ENCODE measurements around the gene NWD2.
"Not testable (repeated sequence)": the region's sequence is repeated elsewhere in the genome, so short reads cannot be mapped to it uniquely, and the experiment has no call there.

NWD2 gene

DNA sequence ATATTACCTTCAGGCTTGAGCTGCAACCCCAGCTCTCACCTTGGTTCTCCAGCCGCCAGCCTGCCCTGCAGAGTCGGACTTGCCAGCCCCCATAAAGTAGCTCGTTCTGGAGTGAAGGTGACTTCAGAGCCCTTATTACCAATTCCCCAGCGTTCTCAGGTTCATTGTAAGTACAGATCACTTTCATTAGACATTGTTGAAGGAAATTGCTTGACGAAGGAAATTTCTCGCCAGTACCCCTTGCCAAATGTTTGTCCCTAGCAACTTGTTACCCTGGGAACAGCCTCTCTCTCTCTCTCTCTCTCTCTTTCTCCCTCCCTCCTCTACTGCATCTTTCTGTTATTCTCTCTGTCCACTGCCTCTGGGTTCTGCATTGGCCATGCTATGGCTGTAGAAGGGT lies 153.0 kb downstream of the NWD2 start:
- no peaks in the 10 kb centered on the region for H3K36me3 Mint-ChIP-seq (ENCODE audit: low read depth)
- H3K27ac Mint-ChIP-seq = no peak overlapping the region
- H3K27me3 Mint-ChIP-seq = peaks cover 20% of the 10 kb centered on the region
- DNase-seq = no peak
- H3K9me3 Mint-ChIP-seq = no peaks in the 10 kb centered on the region
- no peak overlapping the region for H3K4me3 Mint-ChIP-seq
- peaks cover 17% of the 10 kb centered on the region for H3K4me1 Mint-ChIP-seq (ENCODE audit: low read depth)

DNA sequence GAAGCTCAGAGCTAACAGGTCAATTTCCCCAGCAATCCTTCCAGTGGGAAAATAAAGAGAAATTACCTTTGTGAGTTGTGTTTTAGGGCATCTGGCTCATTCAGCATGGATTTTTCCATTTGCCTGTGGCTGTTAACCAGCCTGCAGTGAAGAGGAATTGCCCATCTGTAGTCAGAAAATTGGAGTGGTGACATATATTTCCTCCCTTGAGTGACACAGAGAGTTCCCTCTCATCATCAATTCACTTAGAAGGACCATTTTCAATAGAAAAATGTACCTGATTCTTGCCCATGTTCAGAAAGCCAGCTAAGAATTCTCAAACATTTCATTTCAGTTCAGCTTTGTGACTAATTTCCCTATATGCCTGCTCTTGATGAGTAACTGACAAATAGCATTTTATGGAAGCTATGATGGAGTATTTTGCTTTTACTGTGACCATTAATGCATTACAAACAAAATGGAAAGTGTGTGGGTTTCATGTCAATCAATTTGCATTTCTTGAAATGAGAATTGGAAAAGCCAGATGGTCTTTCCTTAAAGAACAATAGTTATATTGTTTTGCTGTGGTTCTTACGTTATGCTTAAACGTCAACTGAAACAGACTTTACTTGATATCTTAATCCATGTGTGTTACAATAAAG lies 155.8 kb downstream of the NWD2 start:
- Mint-ChIP-seq H3K36me3 (ENCODE audit: low read depth) (no peaks in the 10 kb centered on the region), H3K4me3 (no peak overlapping the region)

DNA sequence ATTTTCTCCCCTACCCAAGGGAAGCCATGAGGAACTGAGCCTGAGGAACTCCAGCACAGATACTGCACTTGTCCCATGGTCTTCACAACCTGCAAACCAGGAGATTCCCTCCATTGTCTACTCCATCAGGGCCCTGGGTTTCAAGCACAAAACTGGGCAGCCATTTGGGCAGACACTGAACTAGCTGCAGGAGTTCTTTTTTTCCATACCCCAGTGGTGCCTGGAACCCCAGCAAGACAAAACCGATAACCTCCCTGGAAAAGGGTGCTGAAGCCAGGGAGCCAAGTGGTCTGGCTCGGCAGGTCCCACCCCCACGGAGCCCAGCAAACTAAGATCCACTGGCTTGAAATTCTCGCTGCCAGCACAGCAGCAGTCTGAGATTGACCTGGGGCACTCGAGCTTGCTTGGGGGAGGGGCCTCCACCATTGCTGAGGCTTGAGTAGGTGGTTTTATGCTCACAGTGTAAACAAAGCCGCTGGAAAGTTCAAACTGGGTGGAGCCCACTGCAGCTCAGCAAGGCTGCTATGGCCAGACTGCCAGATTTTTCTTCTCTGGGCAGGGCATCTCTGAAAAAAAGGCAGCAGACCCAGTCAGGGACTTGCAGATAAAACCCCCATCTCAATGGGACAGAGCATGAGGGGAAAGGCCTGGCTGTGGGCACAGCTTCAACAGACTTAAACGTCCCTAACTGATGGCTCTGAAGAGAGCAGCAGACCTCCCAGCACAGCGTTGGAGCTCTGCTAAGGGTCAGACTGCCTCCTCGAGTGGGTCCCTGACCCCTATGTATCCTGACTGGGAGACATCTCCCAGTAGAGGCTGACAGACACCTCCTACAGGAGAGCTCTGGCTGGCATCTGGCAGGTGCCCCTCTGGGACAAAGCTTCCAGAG lies 163.6 kb downstream of the NWD2 start:
- not testable (repeated sequence) for H3K4me1 Mint-ChIP-seq (ENCODE audit: low read depth); H3K9me3 Mint-ChIP-seq; H3K36me3 Mint-ChIP-seq (ENCODE audit: low read depth); H3K4me3 Mint-ChIP-seq; H3K27ac Mint-ChIP-seq; DNase-seq
- peaks cover 52% of the 10 kb centered on the region for H3K27me3 Mint-ChIP-seq

More for the DNA sequence above, 155.8 kb downstream of the NWD2 start:
- Mint-ChIP-seq H3K27me3 (peaks cover 29% of the 10 kb centered on the region), H3K9me3 (no peaks in the 10 kb centered on the region), H3K4me1 (ENCODE audit: low read depth) (peaks cover 17% of the 10 kb centered on the region), H3K27ac (peak overlapping the region; percentile 73)
- no peak for DNase-seq

DNA sequence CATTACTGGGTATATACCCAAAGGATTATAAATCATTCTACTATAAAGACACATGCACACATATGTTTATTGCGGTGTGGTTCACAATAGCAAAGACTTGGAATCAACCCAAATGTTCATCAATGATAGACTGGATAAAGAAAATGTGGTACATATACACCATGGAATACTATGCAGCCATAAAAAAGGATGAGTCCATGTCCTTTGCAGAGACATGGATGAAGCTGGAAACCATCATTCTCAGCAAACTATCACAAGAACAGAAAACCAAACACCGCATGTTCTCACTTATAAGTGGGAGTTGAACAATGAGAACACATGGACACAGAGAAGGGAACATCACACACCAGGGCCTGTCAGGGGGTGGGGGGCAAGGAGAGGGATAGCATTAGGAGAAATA lies 169.1 kb downstream of the NWD2 start:
- not testable (repeated sequence) for H3K36me3 Mint-ChIP-seq (ENCODE audit: low read depth); H3K4me3 Mint-ChIP-seq; H3K4me1 Mint-ChIP-seq (ENCODE audit: low read depth); H3K27ac Mint-ChIP-seq; DNase-seq; H3K9me3 Mint-ChIP-seq
- H3K27me3 Mint-ChIP-seq = peaks cover 31% of the 10 kb centered on the region

DNA sequence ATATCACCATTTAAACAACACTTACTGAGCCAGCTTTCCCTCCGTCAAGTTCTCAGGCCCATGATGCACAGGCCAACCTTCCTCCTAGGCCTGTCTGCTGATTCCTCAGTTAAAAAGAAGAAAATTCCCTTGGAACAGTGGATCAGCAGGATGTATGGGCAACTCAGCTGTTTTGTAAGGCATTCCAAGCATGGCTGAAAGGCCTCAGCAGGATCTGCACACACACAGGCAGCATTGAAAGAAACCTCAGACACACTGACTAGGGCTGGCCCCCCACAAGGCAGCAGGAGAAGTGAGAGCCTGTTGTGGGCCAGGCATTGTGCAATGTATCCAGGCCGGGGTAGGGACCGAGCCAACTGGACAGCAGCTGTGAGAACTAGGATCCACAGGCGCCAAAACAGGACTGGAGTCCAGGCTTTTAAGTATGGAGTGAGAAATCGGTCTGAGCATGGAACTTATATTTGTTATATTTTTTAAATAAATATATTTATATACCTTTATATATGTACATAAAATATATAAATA lies 171.4 kb downstream of the NWD2 start:
- H3K36me3 Mint-ChIP-seq (ENCODE audit: low read depth) = no peaks in the 10 kb centered on the region
- no peak overlapping the region for H3K4me3 Mint-ChIP-seq
- no peaks in the 10 kb centered on the region for H3K4me1 Mint-ChIP-seq (ENCODE audit: low read depth)
- no peak overlapping the region for H3K27ac Mint-ChIP-seq
- H3K9me3 Mint-ChIP-seq = peaks cover 5% of the 10 kb centered on the region
- peaks cover 13% of the 10 kb centered on the region for H3K27me3 Mint-ChIP-seq
- no peak for DNase-seq

DNA sequence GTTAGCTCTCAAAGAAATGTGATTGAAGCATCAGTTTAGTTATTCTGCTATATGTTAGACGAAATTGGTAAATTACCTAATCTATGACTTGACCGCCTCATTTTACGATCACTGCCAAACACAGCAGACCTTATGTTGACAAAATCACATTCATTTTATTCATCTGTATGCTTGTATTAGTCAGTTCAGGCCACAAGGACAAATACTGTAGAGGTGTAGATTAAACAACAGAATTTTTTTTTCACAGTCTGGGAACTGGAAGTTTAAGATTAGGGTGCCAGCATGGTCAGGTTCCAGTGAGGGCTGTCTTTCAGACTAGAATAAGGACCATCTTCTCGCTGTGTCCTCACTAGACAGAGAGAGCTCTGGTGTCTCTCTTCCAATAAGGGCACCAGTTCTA lies 177.1 kb downstream of the NWD2 start:
- Mint-ChIP-seq H3K9me3 (no peaks in the 10 kb centered on the region), H3K4me3 (no peak overlapping the region)

DNA sequence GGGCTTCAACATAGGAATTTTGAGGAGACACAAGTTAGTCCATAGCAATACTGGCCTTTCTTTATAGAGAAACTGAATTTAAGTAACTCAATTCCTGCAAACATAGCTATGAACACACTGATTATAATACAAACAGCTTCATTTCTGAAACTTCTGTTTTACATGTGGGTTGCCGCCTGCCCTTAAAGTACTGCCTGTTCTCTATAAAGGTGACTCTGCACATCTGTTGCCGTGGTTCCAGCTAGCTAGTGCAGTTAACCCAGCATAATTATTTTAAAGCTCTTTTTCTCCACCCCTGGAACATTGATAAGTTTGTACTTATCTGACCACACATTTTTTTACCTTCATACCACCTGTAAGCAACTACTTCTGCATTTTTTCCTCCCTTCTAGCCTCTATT lies 177.6 kb downstream of the NWD2 start:
- no peaks in the 10 kb centered on the region for H3K36me3 Mint-ChIP-seq (ENCODE audit: low read depth)
- H3K27me3 Mint-ChIP-seq = peaks cover 23% of the 10 kb centered on the region
- DNase-seq = no peak
- H3K4me1 Mint-ChIP-seq (ENCODE audit: low read depth) = no peaks in the 10 kb centered on the region
- H3K27ac Mint-ChIP-seq = no peak overlapping the region
- H3K9me3 Mint-ChIP-seq = no peaks in the 10 kb centered on the region
- H3K4me3 Mint-ChIP-seq = no peak overlapping the region

More for the DNA sequence above, 177.1 kb downstream of the NWD2 start:
- H3K27ac Mint-ChIP-seq = no peak overlapping the region
- no peaks in the 10 kb centered on the region for H3K4me1 Mint-ChIP-seq (ENCODE audit: low read depth)
- no peak for DNase-seq
- H3K27me3 Mint-ChIP-seq = peaks cover 18% of the 10 kb centered on the region
- H3K36me3 Mint-ChIP-seq (ENCODE audit: low read depth) = no peaks in the 10 kb centered on the region

DNA sequence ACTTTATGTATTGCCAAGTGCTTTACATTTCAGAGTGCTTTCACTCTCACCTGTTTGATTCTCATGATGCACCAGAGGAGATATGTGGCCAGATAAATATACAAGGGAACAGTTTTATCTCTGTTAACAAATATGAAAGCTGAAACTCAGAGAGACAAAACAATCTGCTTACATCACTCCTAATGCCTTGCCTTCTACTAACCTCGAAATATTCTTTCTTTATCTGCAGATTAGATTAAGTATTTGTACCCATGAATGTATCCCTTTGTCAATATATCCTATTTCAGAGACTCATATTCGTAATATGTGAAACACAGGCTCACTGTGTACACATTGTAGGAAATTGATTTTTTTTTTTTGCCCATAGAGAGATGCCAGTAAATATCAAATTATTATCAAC lies 178.1 kb downstream of the NWD2 start:
- peaks cover 27% of the 10 kb centered on the region for H3K27me3 Mint-ChIP-seq
- no peak for DNase-seq
- H3K27ac Mint-ChIP-seq = no peak overlapping the region
- no peaks in the 10 kb centered on the region for H3K36me3 Mint-ChIP-seq (ENCODE audit: low read depth)
- H3K9me3 Mint-ChIP-seq = no peaks in the 10 kb centered on the region
- H3K4me3 Mint-ChIP-seq = no peak overlapping the region
- H3K4me1 Mint-ChIP-seq (ENCODE audit: low read depth) = no peaks in the 10 kb centered on the region

DNA sequence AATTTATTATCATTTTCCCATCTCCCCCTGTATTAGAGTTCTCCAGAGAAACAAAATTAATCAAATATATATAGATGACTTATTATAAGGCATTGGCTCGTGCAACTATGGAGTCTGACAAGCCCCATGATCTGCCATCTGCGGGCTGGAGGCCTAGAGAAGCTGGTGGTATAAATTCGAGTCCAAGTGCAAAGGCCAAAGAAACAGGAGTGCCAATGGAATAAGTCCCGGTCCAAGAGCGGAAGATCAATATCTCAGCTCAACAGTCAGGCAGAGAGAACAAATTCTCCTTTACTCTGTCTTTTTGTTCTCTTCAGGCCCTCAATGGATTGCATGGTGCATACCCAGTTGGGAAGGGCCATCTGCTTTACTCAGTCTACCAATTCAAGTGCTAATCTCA lies 178.8 kb downstream of the NWD2 start:
- H3K27ac Mint-ChIP-seq = no peak overlapping the region
- no peak overlapping the region for H3K4me3 Mint-ChIP-seq
- no peaks in the 10 kb centered on the region for H3K9me3 Mint-ChIP-seq
- H3K36me3 Mint-ChIP-seq (ENCODE audit: low read depth) = no peaks in the 10 kb centered on the region
- H3K27me3 Mint-ChIP-seq = peaks cover 33% of the 10 kb centered on the region
- no peaks in the 10 kb centered on the region for H3K4me1 Mint-ChIP-seq (ENCODE audit: low read depth)
- DNase-seq = no peak

DNA sequence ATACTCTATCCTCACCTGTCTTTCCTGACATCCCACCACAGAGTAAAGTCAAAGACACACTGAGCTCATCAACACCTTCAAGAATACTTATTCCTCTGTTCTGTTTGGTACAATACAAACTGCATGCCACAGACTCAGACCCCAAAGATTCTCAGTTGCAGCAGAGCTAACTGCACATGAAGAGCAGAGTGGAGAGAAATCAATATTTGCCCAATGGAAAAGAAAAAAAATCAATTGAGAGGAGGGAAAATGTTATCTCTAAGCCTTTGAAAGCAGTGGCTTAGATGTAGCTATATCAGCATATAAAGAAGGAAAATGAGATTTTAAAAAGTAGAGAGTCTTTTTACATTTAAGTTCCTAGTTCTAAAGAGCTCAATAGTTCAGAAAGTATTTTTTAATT lies 180.2 kb downstream of the NWD2 start:
- H3K36me3 Mint-ChIP-seq (ENCODE audit: low read depth) = no peaks in the 10 kb centered on the region
- H3K27me3 Mint-ChIP-seq = peaks cover 33% of the 10 kb centered on the region
- no peak for DNase-seq
- no peak overlapping the region for H3K27ac Mint-ChIP-seq
- H3K9me3 Mint-ChIP-seq = no peaks in the 10 kb centered on the region
- no peak overlapping the region for H3K4me3 Mint-ChIP-seq
- H3K4me1 Mint-ChIP-seq (ENCODE audit: low read depth) = no peaks in the 10 kb centered on the region

DNA sequence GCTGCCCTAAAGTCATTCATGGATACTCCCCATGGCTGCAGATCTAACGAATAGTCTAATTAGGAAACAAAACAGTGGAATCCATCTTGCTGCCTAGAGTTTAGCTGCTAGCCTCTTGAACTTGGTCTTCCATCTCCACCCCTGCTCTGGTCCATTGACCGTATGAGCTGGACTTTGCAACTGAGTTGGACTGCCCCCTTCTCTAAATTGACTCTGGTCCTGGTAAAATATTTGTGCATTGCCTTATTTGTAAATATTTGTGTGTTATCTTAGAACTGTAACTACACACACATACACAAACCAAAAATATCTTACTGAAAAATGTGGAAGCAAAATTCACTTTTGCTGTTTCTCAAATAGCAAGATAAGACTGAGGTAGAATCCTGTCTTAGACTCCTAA lies 181.3 kb downstream of the NWD2 start:
- DNase-seq = no peak
- H3K4me1 Mint-ChIP-seq (ENCODE audit: low read depth) = no peaks in the 10 kb centered on the region
- peaks cover 33% of the 10 kb centered on the region for H3K27me3 Mint-ChIP-seq
- no peaks in the 10 kb centered on the region for H3K9me3 Mint-ChIP-seq
- no peaks in the 10 kb centered on the region for H3K36me3 Mint-ChIP-seq (ENCODE audit: low read depth)
- no peak overlapping the region for H3K4me3 Mint-ChIP-seq
- H3K27ac Mint-ChIP-seq = no peak overlapping the region

DNA sequence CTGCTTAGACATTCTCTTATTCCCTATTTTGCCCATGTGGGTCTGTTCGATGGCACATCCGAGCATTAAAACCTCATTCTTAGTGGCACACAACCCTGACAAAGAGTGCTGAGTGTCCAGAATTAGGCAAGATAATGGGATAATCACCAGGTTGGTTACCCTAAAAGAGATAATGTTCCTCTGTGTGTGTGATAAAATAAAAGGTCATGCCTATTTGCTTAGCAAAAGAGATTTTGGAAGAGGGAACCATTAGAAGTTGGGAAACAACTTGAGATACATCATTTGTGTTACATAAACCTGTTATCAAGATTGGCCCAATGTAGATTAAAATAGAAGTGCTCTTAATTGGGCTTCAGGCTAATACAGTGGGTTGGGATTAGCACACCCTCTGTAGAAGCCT lies 182.7 kb downstream of the NWD2 start:
- Mint-ChIP-seq H3K9me3 (no peaks in the 10 kb centered on the region), H3K27me3 (peaks cover 36% of the 10 kb centered on the region), H3K4me1 (ENCODE audit: low read depth) (no peaks in the 10 kb centered on the region), H3K4me3 (no peak overlapping the region), H3K27ac (no peak overlapping the region), H3K36me3 (ENCODE audit: low read depth) (no peaks in the 10 kb centered on the region)
- DNase-seq = no peak

DNA sequence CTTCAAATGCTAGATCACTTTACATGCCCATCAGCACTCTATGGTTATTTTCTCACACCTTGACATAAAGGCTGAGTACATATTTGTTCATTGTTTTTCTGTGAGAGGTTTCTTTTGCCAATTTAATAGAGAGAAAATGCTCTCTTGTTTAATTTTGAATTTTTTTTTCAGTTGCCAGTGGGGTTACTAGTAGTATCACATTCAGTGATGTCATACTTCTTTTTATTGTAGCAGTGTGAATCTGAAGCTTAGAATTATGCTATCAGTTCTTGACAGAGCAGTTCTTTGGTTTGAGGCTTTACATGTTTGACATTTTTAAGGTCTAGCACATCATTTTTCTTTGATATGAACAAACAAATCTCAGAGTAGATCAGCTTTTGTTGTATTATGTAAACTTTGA lies 185.4 kb downstream of the NWD2 start:
- no peak overlapping the region for H3K27ac Mint-ChIP-seq
- no peaks in the 10 kb centered on the region for H3K36me3 Mint-ChIP-seq (ENCODE audit: low read depth)
- H3K27me3 Mint-ChIP-seq = peaks cover 37% of the 10 kb centered on the region
- H3K4me3 Mint-ChIP-seq = no peak overlapping the region
- no peak for DNase-seq
- H3K9me3 Mint-ChIP-seq = no peaks in the 10 kb centered on the region
- no peaks in the 10 kb centered on the region for H3K4me1 Mint-ChIP-seq (ENCODE audit: low read depth)

DNA sequence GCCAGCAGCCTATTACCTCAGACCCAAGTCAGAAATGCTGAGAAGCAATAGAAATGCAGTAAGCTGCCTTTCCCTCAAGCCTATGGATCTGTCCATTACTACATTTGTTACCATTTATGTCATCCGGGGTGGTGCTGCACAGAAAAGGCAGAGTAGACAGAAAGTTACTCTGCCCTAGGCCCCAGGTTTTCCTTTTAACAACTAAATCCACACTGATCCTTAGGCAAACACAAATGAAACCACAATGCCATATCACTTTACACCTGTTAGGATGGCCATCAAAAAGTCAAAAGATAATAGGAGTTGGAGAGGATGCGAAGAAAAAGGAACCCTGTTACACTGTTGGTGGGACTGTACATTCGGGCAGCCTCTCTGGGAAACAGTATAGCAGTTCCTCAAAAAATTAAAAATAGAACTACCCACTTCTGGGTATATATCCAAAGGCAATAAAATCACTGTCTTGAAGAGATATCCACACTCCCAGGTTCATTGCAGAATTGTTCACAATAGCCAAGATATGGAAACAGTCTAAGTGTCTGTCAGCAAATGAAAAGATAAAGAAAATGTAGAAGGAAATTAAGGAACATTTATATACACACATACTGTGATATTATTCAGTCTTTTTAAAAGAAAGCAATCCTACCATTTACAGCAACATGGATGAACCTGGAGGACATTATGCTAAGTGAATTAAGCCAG lies 186.3 kb downstream of the NWD2 start:
- Mint-ChIP-seq H3K4me3 (no peak overlapping the region), H3K4me1 (ENCODE audit: low read depth) (no peaks in the 10 kb centered on the region), H3K27me3 (peaks cover 29% of the 10 kb centered on the region), H3K36me3 (ENCODE audit: low read depth) (no peaks in the 10 kb centered on the region), H3K9me3 (no peaks in the 10 kb centered on the region), H3K27ac (no peak overlapping the region)
- no peak for DNase-seq

DNA sequence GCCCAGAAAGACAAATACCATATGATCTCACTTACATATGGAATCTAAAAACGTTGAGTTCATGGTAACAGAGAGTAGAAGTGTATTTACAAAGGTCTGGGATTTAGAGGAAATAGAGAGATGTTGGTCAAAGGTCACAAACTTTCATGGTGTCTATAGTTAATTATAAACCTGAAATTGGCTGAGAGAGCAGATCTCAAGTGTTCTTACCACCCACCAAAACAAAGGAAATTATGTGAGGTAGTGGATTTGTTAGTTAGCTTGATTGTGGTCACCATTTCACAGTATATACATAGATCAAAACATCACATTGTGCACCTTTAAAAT lies 186.8 kb downstream of the NWD2 start:
- H3K27me3 Mint-ChIP-seq = peaks cover 26% of the 10 kb centered on the region
- no peaks in the 10 kb centered on the region for H3K4me1 Mint-ChIP-seq (ENCODE audit: low read depth)
- no peak overlapping the region for H3K27ac Mint-ChIP-seq
- H3K9me3 Mint-ChIP-seq = no peaks in the 10 kb centered on the region
- no peak overlapping the region for H3K4me3 Mint-ChIP-seq
- H3K36me3 Mint-ChIP-seq (ENCODE audit: low read depth) = no peaks in the 10 kb centered on the region
- no peak for DNase-seq

Measured in activated T-cell treated with anti-CD3 and anti-CD28 coated beads, Interleukin-2, amount 50 U/mL, for 24 hours (primary cell).